Fibroblast of the conjunctiva (primary cell): ENCODE measurements around the gene ARMC7.
A peak's percentile ranks its signal among the peaks of the same experiment; 100 is the strongest.
"Not testable (repeated sequence)": the region's sequence is repeated elsewhere in the genome, so short reads cannot be mapped to it uniquely, and the experiment has no call there.

ENCODE experiments used
- DNase-seq: peaks from one replicate; pipeline ENCODE4 v3.0.0-alpha.2; 2010; ENCODE audit warnings: low read depth

ARMC7 gene

GRCh38 chr17:75102385-75102821, 7.4 kb upstream of the ARMC7 start:
- DNase-seq, result no peak

- DNase-seq, result no peak
These were observed 5.9 kb upstream of the ARMC7 start for GRCh38 chr17:75103601-75104554.

- DNase-seq, result no peak
These were observed 4.4 kb upstream of the ARMC7 start for GRCh38 chr17:75105126-75106080.

- DNase-seq, result no peak
These were observed 1.6 kb upstream of the ARMC7 start for GRCh38 chr17:75108193-75108592.

GRCh38 chr17:75109046-75109406, 743 bp upstream of the ARMC7 start:
- DNase-seq, result no peak

GRCh38 chr17:75110234-75110937, 617 bp downstream of the ARMC7 start:
- no peak for DNase-seq

GRCh38 chr17:75111777-75112335, 2.1 kb downstream of the ARMC7 start:
- no peak for DNase-seq

- DNase-seq, result peak; percentile 86
These were observed 4.2 kb downstream of the ARMC7 start for GRCh38 chr17:75113798-75114551.

- no peak for DNase-seq
These were observed 5.0 kb downstream of the ARMC7 start for GRCh38 chr17:75114552-75115314.

- no peak for DNase-seq
These were observed 5.8 kb downstream of the ARMC7 start for GRCh38 chr17:75115555-75115954.

GRCh38 chr17:75116737-75117136, 7.0 kb downstream of the ARMC7 start:
- DNase-seq, result no peak

GRCh38 chr17:75118307-75118706, 8.5 kb downstream of the ARMC7 start:
- DNase-seq, result no peak

GRCh38 chr17:75124041-75124818, 14.5 kb downstream of the ARMC7 start:
- DNase-seq, result peak; percentile 16

- no peak for DNase-seq
These were observed 15.0 kb downstream of the ARMC7 start for GRCh38 chr17:75124819-75125162.

GRCh38 chr17:75125984-75126383, 16.2 kb downstream of the ARMC7 start:
- no peak for DNase-seq

- no peak for DNase-seq
These were observed 17.2 kb downstream of the ARMC7 start for GRCh38 chr17:75126954-75127353.

- DNase-seq, result not testable (repeated sequence)
These were observed 18.2 kb downstream of the ARMC7 start for GRCh38 chr17:75127936-75128335.

- DNase-seq, result no peak
These were observed 19.1 kb downstream of the ARMC7 start for GRCh38 chr17:75128694-75129505.

- no peak for DNase-seq
These were observed 19.8 kb downstream of the ARMC7 start for GRCh38 chr17:75129576-75129975.
